Astrocyte of the cerebellum (primary cell): Measurements from ENCODE around the gene SOWAHD.

ENCODE experiments used
- DNase-seq: peaks from one replicate; pipeline ENCODE4 v3.0.0-alpha.2; 2011; ENCODE audit warnings: low read depth
- H3K4me3 ChIP-seq: 2 replicates; pipeline ENCODE4 v1.5.1; 2011; ENCODE audit warnings: mild to moderate bottlenecking, low read depth, low read length, moderate library complexity
- CTCF ChIP-seq: IDR thresholded peaks from 2 replicates; pipeline ENCODE4 v1.5.1; 2012; ENCODE audit warnings: low read length, low read depth, moderate library complexity, mild to moderate bottlenecking; ENCODE audit errors: missing control alignments
- in situ Hi-C: cut with HindIII; loops from 2 replicates; pipeline ENCODE4 v1.10.0; 2017; ENCODE audit warnings: low sequenced_read_pairs

SOWAHD gene

GRCh38 chrX:119757646-119757978 is 776 bp upstream of the SOWAHD start:
- H3K4me3 ChIP-seq = no peak overlapping the region
- DNase-seq = no peak
- no peak for TF ChIP-seq CTCF
- in situ Hi-C loops = no loop called here

GRCh38 chrX:119758731-119759247 is 401 bp downstream of the SOWAHD start:
- no peak for TF ChIP-seq CTCF
- no peak for DNase-seq
- in situ Hi-C loops = no loop called here
- peak overlapping the region; percentile 37 for H3K4me3 ChIP-seq

GRCh38 chrX:119759248-119759766 is 919 bp downstream of the SOWAHD start:
- DNase-seq = no peak
- H3K4me3 ChIP-seq = no peak overlapping the region
- in situ Hi-C loops = no loop called here
- no peak for TF ChIP-seq CTCF

- TF ChIP-seq CTCF = no peak
- DNase-seq = no peak
- in situ Hi-C loops = no loop called here
- H3K4me3 ChIP-seq = no peak overlapping the region
Observed at GRCh38 chrX:119760026-119760877, 1.9 kb downstream of the SOWAHD start.

GRCh38 chrX:119762718-119763117 is 4.3 kb downstream of the SOWAHD start:
- DNase-seq = no peak
- no peak for TF ChIP-seq CTCF
- in situ Hi-C loops = no loop called here
- no peak overlapping the region for H3K4me3 ChIP-seq

GRCh38 chrX:119763181-119763580 is 4.8 kb downstream of the SOWAHD start:
- DNase-seq = peak; percentile 77
- H3K4me3 ChIP-seq = no peak overlapping the region
- in situ Hi-C loops = no loop called here

More at GRCh38 chrX:119763181-119763580, 4.8 kb downstream of the SOWAHD start:
- no peak for TF ChIP-seq CTCF
